Stomach (tissue), 9 donors: Measurements from ENCODE around the gene FCN1. TPM values are rescaled to one million over a fixed set of nuclear protein-coding genes. Genes with fewer than 3 reads are reported as not detected.

ENCODE experiments used
- DNase-seq, 2 donors: peaks; one replicate each; pipeline versions ENCODE4 v3.0.0 to v3.0.0-alpha.2; 2013 to 2019
- H3K27ac ChIP-seq, 5 donors: fragments of 200-600 bp in 4 of 5; sonication (generic) in 4 of 5; one replicate each; pipeline ENCODE4 v1.5.1; 2013 to 2019; ENCODE audit warnings: mild to moderate bottlenecking in 1 of 5, moderate library complexity in 1 of 5
- H3K27me3 ChIP-seq, 3 donors: fragments of 200-600 bp; sonication (generic); one replicate each; pipeline ENCODE4 v1.5.1; 2017 to 2019; ENCODE audit warnings: mixed run types in 1 of 3
- H3K36me3 ChIP-seq, 4 donors: fragments of 200-600 bp; sonication (generic); 1 replicate in 3 of 4; 2 replicates in 1 of 4; pipeline ENCODE4 v1.5.1; 2016 to 2019
- H3K4me1 ChIP-seq, 4 donors: fragments of 200-600 bp; sonication (generic); one replicate each; pipeline ENCODE4 v1.5.1; 2016 to 2019
- H3K4me3 ChIP-seq, 4 donors: fragments of 200-600 bp; sonication (generic) in 3 of 4; one replicate each; pipeline ENCODE4 v1.5.1; 2016 to 2019; ENCODE audit warnings: mild to moderate bottlenecking in 1 of 4
- H3K9me3 ChIP-seq, 4 donors: fragments of 200-600 bp; sonication (generic); one replicate each; pipeline ENCODE4 v1.5.1; 2016 to 2019
- CTCF ChIP-seq, 7 experiments: fragments of 450-650 bp in 4 of 7; fragments of 200-600 bp in 3 of 7; sonication (generic) in 3 of 7; IDR thresholded peaks; one replicate each; pipeline ENCODE4 v1.5.1; 2016 to 2019; ENCODE audit warnings: antibody characterized with exemption in 7 of 7, control low read depth in 2 of 7, mild to moderate bottlenecking in 1 of 7
- EP300 ChIP-seq: sonication (generic); formaldehyde crosslinking; IDR thresholded peaks from one replicate; pipeline ENCODE4 v1.6.1; 2017; ENCODE audit warnings: antibody characterized with exemption
- POLR2A ChIP-seq, 4 donors: fragments of 450-650 bp; IDR thresholded peaks; one replicate each; pipeline ENCODE4 v1.6.1; 2016; ENCODE audit warnings: antibody characterized with exemption in 4 of 4, control low read depth in 2 of 4, mild to moderate bottlenecking in 1 of 4, moderate library complexity in 1 of 4
- POLR2AphosphoS5 ChIP-seq, 3 donors: sonication (generic); formaldehyde crosslinking; IDR thresholded peaks; one replicate each; pipeline ENCODE4 v1.6.1; 2016; ENCODE audit warnings: antibody characterized with exemption in 3 of 3
- WGBS, 5 donors: extraction: QIAGEN DNeasy Blood & Tissue Kit in 3 of 5; methylation state at CpG; one replicate each; pipeline versions ENCODE4 v1.1.5 to v1.1.7; 2013 to 2018; 5-methylcytosine and 5-hydroxymethylcytosine counted together
- intact Hi-C: fragments of 100-400 bp; cut with DNase I; formaldehyde crosslinking; loops from one replicate; pipeline ENCODE4 v1.15.1; 2023; ENCODE audit warnings: low total_unique reads
- polyA plus RNA-seq, 3 donors: library from polyadenylated mRNA; stranded (reverse); fragments of 200-250 nt; gene quantifications; one replicate each; pipeline ENCODE4 v1.2.3, GENCODE V29; 2013
- small RNA-seq, 4 donors: library from RNA; depleted of rRNA; stranded (forward); fragments of <200 nt; gene quantifications; one replicate each; pipeline ENCODE3, GENCODE V24; 2016
- total RNA-seq, 5 donors: library from RNA; depleted of rRNA; stranded (reverse); fragments of >200 nt; gene quantifications; one replicate each; pipeline versions ENCODE4 v1.1.0 to v1.2.3, GENCODE V29; 2014 to 2016
- donor health status: healthy with polysubstance abuse.
- donor health status: Bipolar disorder and iron deficiency.
- donor health status: healthy.

FCN1 gene
- total and polyA plus RNA-seq, 8 donors = 0.38 to 2.8 (median 1.7) TPM; not detected in 4

- intact Hi-C loops = no loop called here
- no peak for TF ChIP-seq EP300
- TF ChIP-seq POLR2AphosphoS5 (IDR thresholded peaks at IDR 0.05) = no peak
- TF ChIP-seq POLR2A (IDR thresholded peaks at IDR 0.05) = no peak
- no peak for TF ChIP-seq CTCF (IDR thresholded peaks at IDR 0.05)
- Histone ChIP-seq H3K27me3 (peaks cover 0 to 22% (median 0%) of the 10 kb centered on the region in 3 donors), H3K4me3 (no peak overlapping the region), H3K27ac (no peak overlapping the region), H3K4me1 (no peaks in the 10 kb centered on the region), H3K9me3 (peaks cover 0 to 5% (median 2%) of the 10 kb centered on the region in 4 donors), H3K36me3 (no peaks in the 10 kb centered on the region)
- no peak for DNase-seq
- WGBS, 5 donors = 74 to 81% (median 79%) methylated on average over 7 to 9 of the region's 9 CpGs
Observed at GRCh38 chr9:134855900-134856377, 61.8 kb downstream of the FCN1 start.

Small RNA genes lying within 50 kb of the gene (small RNA-seq; reads per million reads assigned to genes)
- gene AL603650.1 = 0 reads per million in 4 donors

Other genes starting within 250 kb of the FCN1 start
- not detected for gene FCN2, start 37.1 kb downstream of the FCN1 start, total RNA-seq
- gene FCN2, start 37.1 kb downstream of the FCN1 start, polyA plus RNA-seq = under 1 TPM in 1 of 3 donors, not detected in 2; 0.13 TPM
- 10 to 100 TPM in 2 of 5 donors, 1 to 10 TPM in 1, under 1 TPM in 1, not detected in 1; 0.29 to 58.3 (median 8.1) TPM for gene OLFM1, start 169.8 kb upstream of the FCN1 start, total RNA-seq
- 10 to 100 TPM in 2 of 3 donors, 1 to 10 TPM in 1; 4.4 to 10.8 (median 10.5) TPM for gene OLFM1, start 169.8 kb upstream of the FCN1 start, polyA plus RNA-seq